Transverse colon (tissue), 4 donors: ENCODE measurements around the gene BLCAP. TPM values are rescaled to one million over a fixed set of nuclear protein-coding genes. Genes with fewer than 3 reads are reported as not detected.

Experiments
- DNase-seq: peaks from one replicate; pipeline ENCODE4 v3.0.0-alpha.2; 2019
- H3K27ac ChIP-seq, 4 donors: fragments of 200-600 bp; sonication (generic); 2 replicates each; pipeline ENCODE4 v1.5.1; 2016 to 2018; ENCODE audit warnings: inconsistent platforms in 4 of 4
- H3K27me3 ChIP-seq: fragments of 200-600 bp; sonication (generic); 2 replicates; pipeline ENCODE4 v1.5.1; 2017; ENCODE audit warnings: inconsistent platforms
- H3K36me3 ChIP-seq, 4 donors: fragments of 200-600 bp; sonication (generic); 2 replicates each; pipeline ENCODE4 v1.5.1; 2017 to 2019; ENCODE audit warnings: inconsistent platforms in 4 of 4
- H3K4me1 ChIP-seq, 4 donors: fragments of 200-600 bp; sonication (generic); 2 replicates each; pipeline ENCODE4 v1.5.1; 2017 to 2020; ENCODE audit warnings: inconsistent platforms in 4 of 4
- H3K4me3 ChIP-seq, 4 donors: fragments of 200-600 bp; sonication (generic); 1 replicate in 1 of 4; 2 replicates in 3 of 4; pipeline versions ENCODE4 v1.5.1 to v1.6.1; 2017 to 2019; ENCODE audit warnings: inconsistent platforms in 4 of 4
- H3K9me3 ChIP-seq, 2 donors: fragments of 200-600 bp; sonication (generic); 2 replicates each; pipeline ENCODE4 v1.5.1; 2017 to 2019; ENCODE audit warnings: inconsistent platforms in 2 of 2
- EP300 ChIP-seq: sonication (generic); formaldehyde crosslinking; IDR thresholded peaks from one replicate; pipeline ENCODE4 v1.6.1; 2017; ENCODE audit warnings: antibody characterized with exemption, low read depth
- POLR2A ChIP-seq: fragments of 450-650 bp; IDR thresholded peaks from one replicate; pipeline ENCODE4 v1.6.1; 2016; ENCODE audit warnings: antibody characterized with exemption, mild to moderate bottlenecking, moderate library complexity
- POLR2AphosphoS5 ChIP-seq, 3 donors: sonication (generic); formaldehyde crosslinking; IDR thresholded peaks; one replicate each; pipeline ENCODE4 v1.6.1; 2016; ENCODE audit warnings: antibody characterized with exemption in 3 of 3
- WGBS, 2 donors: methylation state at CpG; one replicate each; pipeline ENCODE4 v1.1.5; 2018; ENCODE audit warnings: low coverage in 1 of 2; 5-methylcytosine and 5-hydroxymethylcytosine counted together
- in situ Hi-C, 4 donors: fragments of 200-750 bp; cut with MboI; loops; one replicate each; pipeline versions ENCODE4 v1.15.0 to v1.15.1; 2017; ENCODE audit warnings: low sequenced_read_pairs in 3 of 4, low pct_ligation_motif_present in 1 of 4, low pct_unique_long_range_greater_than_20kb in 1 of 4
- intact Hi-C: fragments of 100-400 bp; cut with DNase I; formaldehyde crosslinking; loops from one replicate; pipeline ENCODE4 v1.15.1; 2023; ENCODE audit warnings: low total_unique reads
- total RNA-seq, 4 donors: library from RNA; depleted of rRNA; stranded (reverse); fragments of >200 nt; gene quantifications; one replicate each; pipeline ENCODE4 v1.1.0, GENCODE V29; 2016
- TF ChIP-seq, protein P1 (sequence below), 5 experiments: fragments of 200-600 bp in 3 of 5; fragments of 450-650 bp in 2 of 5; sonication (generic) in 3 of 5; IDR thresholded peaks; 1 replicate in 2 of 5; 2 replicates in 3 of 5; pipeline ENCODE4 v1.5.1; 2016 to 2017; ENCODE audit warnings: antibody characterized with exemption in 5 of 5, inconsistent platforms in 3 of 5, mild to moderate bottlenecking in 2 of 5, moderate library complexity in 1 of 5

The BLCAP gene
- total RNA-seq, 4 donors from 2014 or later, result 80.8 to 283 (median 117) TPM

DNA sequence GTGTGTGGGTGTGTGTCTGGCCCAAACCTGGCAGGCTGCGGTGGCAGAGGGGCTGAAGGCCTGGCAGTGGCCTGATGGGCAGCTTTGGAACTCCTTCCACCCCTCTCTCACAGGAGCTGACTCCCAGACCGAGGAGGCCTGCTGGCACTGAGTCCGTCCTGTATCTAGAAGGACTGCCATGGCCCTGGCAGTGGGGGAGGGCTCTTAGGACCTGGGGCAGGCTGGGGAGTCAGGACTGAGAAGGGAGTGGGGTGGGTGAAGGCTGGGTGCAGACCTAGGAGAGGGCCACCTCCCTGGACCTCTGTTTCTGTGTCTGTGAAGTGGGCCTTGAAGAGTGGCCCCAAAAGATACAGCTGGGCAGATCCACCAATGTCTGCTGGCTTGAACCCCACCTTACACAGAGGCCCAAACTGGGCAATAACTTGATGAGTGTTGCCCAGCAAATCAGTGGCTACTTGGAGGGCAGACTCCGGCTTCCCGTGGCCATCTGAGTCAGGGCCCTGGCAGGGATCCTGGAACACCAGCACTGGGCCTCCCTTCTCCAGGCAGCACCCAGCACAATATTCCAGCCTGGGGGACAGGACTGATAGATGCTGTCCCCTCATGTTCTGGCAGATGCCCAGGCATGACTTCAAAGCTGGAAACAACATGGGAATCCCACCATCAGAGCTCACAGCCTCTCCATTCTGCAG lies 46.7 kb upstream of the BLCAP start:
- intact Hi-C loops (loop anchor here (1.0 kb wide), 1 partner anchor 43 kb away; no protein-coding TSS in a partner anchor), in situ Hi-C loops (loop anchor here (10.0 to 25.0 kb wide), 3 partner anchors 413 to 663 kb away; no protein-coding TSS in a partner anchor)
- WGBS, 2 donors, result 82% methylated on average over 5 of the region's 5 CpGs; no CpG with 5 or more reads in 1 of the 2 donors
- H3K4me3 ChIP-seq, result no peak overlapping the region
- H3K4me1 ChIP-seq, result no peaks in the 10 kb centered on the region
- no peak for DNase-seq
- no peaks in the 10 kb centered on the region for H3K9me3 ChIP-seq
- no peak for TF ChIP-seq POLR2A
- TF ChIP-seq EP300, result no peak
- TF ChIP-seq, protein P1, sequence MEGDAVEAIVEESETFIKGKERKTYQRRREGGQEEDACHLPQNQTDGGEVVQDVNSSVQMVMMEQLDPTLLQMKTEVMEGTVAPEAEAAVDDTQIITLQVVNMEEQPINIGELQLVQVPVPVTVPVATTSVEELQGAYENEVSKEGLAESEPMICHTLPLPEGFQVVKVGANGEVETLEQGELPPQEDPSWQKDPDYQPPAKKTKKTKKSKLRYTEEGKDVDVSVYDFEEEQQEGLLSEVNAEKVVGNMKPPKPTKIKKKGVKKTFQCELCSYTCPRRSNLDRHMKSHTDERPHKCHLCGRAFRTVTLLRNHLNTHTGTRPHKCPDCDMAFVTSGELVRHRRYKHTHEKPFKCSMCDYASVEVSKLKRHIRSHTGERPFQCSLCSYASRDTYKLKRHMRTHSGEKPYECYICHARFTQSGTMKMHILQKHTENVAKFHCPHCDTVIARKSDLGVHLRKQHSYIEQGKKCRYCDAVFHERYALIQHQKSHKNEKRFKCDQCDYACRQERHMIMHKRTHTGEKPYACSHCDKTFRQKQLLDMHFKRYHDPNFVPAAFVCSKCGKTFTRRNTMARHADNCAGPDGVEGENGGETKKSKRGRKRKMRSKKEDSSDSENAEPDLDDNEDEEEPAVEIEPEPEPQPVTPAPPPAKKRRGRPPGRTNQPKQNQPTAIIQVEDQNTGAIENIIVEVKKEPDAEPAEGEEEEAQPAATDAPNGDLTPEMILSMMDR (IDR thresholded peaks at IDR 0.05), result no peak
- no peak for TF ChIP-seq POLR2AphosphoS5 (IDR thresholded peaks at IDR 0.05)
- peaks cover 29% of the 10 kb centered on the region for H3K27me3 ChIP-seq
- H3K36me3 ChIP-seq, result no peaks in the 10 kb centered on the region
- H3K27ac ChIP-seq, result no peak overlapping the region

DNA sequence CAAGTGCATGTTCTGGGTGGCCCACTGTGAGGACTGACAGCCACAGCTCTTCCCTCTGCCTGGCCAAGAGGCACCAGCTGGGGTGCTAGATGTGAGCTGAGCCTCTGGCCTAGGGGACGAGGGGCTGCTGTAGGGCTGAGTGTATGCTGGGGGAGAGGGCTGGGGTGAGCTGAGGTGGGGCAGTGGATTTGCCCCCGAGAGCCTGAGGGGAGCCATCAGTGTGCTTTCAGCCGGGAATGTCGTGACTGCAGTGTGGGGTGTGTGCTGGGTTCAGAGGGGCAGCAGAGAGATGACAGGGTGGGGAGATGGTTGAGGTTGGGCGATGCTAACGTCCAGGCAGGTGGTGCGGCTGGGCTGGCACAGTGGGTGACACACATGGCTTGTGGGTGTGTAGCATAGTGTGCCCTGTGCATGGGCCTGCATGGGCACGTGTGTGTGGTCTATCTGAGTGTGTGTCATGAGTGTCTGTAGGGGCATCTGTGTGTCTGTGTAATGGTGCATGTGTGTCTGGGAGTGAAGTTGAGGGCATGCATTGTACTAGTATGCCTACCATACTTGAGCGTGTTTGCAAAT lies 46.0 kb upstream of the BLCAP start:
- in situ Hi-C loops, result loop anchor here (10.0 to 25.0 kb wide), 3 partner anchors 414 to 664 kb away; no protein-coding TSS in a partner anchor
- Histone ChIP-seq H3K36me3 (no peaks in the 10 kb centered on the region), H3K9me3 (no peaks in the 10 kb centered on the region), H3K4me1 (no peaks in the 10 kb centered on the region), H3K27ac (no peak overlapping the region), H3K27me3 (peaks cover 34% of the 10 kb centered on the region), H3K4me3 (no peak overlapping the region)
- intact Hi-C loops, result loop anchor here (1.0 kb wide), 1 partner anchor 44 kb away; no protein-coding TSS in a partner anchor
- TF ChIP-seq POLR2A (no peak), EP300 (no peak), POLR2AphosphoS5 (IDR thresholded peaks at IDR 0.05) (no peak)
- TF ChIP-seq, protein P1 (IDR thresholded peaks at IDR 0.05), result no peak
- DNase-seq, result no peak
- 81 to 82% methylated on average over 8 to 9 of the region's 9 CpGs for WGBS, 2 donors

DNA sequence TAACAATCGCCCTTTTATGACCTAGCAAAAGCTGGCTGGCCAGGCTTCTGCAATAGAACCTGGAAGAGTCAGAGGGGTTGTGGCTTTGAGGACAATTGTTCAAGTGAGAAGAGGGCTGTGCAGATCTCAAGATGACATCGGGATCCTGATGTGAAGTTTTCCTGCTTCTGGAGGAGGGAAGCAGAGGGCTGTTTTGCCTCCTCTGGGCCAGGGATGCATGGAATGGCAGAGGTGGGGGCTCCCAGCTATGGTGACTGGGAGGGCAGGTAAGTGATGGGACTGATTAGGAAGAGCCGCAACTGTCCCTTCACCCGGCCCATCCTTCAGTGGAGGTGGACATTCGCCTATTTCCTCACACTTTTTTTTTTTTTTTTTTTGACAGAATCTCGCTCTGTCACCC lies 43.4 kb upstream of the BLCAP start:
- intact Hi-C loops, result no loop called here
- H3K36me3 ChIP-seq, result no peaks in the 10 kb centered on the region
- WGBS, 2 donors, result 76 to 81% methylated on average over 4 to 6 of the region's 6 CpGs

DNA sequence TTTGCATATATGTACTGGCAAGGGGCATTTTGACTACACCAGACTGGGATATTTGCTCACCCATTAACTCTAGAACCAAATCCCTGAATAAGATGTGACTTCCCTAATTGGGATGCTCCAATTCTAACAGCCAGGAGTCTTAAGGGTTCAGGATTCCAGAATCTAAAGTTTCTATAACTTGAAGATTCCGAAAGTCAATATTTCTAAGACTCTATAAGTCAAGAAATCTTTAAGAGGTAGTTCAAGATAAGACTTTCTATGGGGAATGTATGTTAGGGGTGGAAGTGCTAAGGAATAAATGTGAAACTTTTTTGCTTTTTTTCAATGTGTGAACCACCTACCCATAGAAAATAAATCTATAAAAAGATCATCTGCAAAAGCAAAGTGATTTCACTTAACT lies 42.7 kb upstream of the BLCAP start:
- no peak for TF ChIP-seq POLR2A
- TF ChIP-seq, protein P1 (IDR thresholded peaks at IDR 0.05), result no peak

More for the DNA sequence above, 43.4 kb upstream of the BLCAP start:
- Histone ChIP-seq H3K27me3 (peaks cover 61% of the 10 kb centered on the region), H3K4me1 (no peaks in the 10 kb centered on the region), H3K4me3 (no peak overlapping the region), H3K9me3 (no peaks in the 10 kb centered on the region), H3K27ac (no peak overlapping the region)
- DNase-seq, result no peak
- no peak for TF ChIP-seq EP300
- TF ChIP-seq, protein P1 (IDR thresholded peaks at IDR 0.05), result no peak
- in situ Hi-C loops, result loop anchor here (10.0 to 25.0 kb wide), 3 partner anchors 416 to 666 kb away; no protein-coding TSS in a partner anchor

More for the DNA sequence above, 42.7 kb upstream of the BLCAP start:
- H3K4me1 ChIP-seq, result no peaks in the 10 kb centered on the region
- no peak overlapping the region for H3K27ac ChIP-seq
- H3K36me3 ChIP-seq, result no peaks in the 10 kb centered on the region
- H3K27me3 ChIP-seq, result peaks cover 67% of the 10 kb centered on the region
- WGBS, 2 donors, result 56 to 92% methylated on average over 1 of the region's 1 CpG
- intact Hi-C loops (no loop called here), in situ Hi-C loops (loop anchor here (10.0 to 25.0 kb wide), 3 partner anchors 417 to 667 kb away; no protein-coding TSS in a partner anchor)
- H3K4me3 ChIP-seq, result no peak overlapping the region
- H3K9me3 ChIP-seq, result no peaks in the 10 kb centered on the region
- DNase-seq, result no peak
